ENCODE data around the gene GPS2. TPM values are rescaled to one million over a fixed set of nuclear protein-coding genes. Genes with fewer than 3 reads are reported as not detected.

Gene GPS2
- total RNA-seq, 1 experiment from 2014 or later: 62.6 TPM

DNA sequence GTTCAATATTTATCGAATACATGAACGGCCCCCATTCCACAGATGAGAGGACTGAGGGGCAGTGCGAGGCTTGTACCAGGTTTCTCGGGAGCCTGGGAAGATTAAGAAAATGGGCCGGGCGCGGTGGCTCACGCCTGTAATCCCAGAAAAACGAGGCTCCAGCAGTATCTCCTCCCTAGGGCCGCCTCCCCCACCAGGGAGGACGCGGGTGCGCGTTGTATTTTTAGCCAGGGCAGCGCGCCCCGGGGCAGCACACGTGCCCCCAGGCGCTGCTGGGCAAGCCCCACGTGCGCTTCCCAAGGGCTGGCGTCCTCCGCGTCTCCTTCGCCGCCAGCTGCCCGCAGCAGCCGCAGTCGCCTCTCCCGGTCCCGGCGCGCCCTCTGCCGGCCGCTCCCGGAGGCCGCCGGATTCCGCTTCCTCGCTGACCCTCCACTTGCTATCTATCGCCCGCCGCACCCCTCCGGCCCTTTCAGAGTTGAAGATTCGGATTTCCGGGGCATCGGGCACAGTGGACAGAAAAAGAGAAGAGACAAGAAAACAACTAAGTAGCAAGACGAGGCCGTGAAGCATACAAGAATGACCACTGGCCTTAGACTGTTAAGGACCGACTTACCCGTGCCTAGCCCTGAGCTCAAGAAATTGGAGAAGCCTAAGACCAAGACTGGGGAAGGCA is 18.8 kb downstream of the GPS2 start:
- Histone ChIP-seq H3K27me3 (ENCODE audit: insufficient read depth, low read length) (peaks cover 2% of the 10 kb centered on the region), H3K23me2 (ENCODE audit: insufficient read length, low read depth, low read length, poor library complexity, severe bottlenecking) (peaks cover 4% of the 10 kb centered on the region), H2BK15ac (ENCODE audit: low read depth, low read length) (no peak overlapping the region), H3K9ac (ENCODE audit: extremely low read depth, insufficient read length, low read length) (no peak overlapping the region), H3K79me2 (ENCODE audit: insufficient read depth, low read length) (no peaks in the 10 kb centered on the region), H3K4me1 (ENCODE audit: insufficient read depth, low read length) (peaks cover 4% of the 10 kb centered on the region; the same call in 1 of the 2 replicates), H2BK120ac (ENCODE audit: low read depth, low read length, poor library complexity, severe bottlenecking) (no peak overlapping the region), H4K91ac (ENCODE audit: insufficient read length, low read depth, low read length) (no peak overlapping the region), H2BK12ac (ENCODE audit: insufficient read length, low read depth, low read length) (no peak overlapping the region), H3T11ph (ENCODE audit: low read length) (no peak overlapping the region), H3K27ac (ENCODE audit: insufficient read length, low read depth, low read length) (no peak overlapping the region), H2BK5ac (ENCODE audit: insufficient read length, low read length) (no peak overlapping the region), H3K4ac (ENCODE audit: low read depth, low read length) (no peak overlapping the region), H3K56ac (ENCODE audit: insufficient read length, low read depth, low read length) (no peak overlapping the region), H2AFZ (ENCODE audit: low read length) (no peak overlapping the region), H3K9me3 (ENCODE audit: control insufficient read depth, low read depth, low read length) (no peaks in the 10 kb centered on the region), H4K5ac (ENCODE audit: insufficient read length, low read depth, low read length) (no peak overlapping the region), H3K14ac (ENCODE audit: insufficient read depth, low read length) (no peak overlapping the region), H2BK20ac (ENCODE audit: low read depth, low read length, poor library complexity, severe bottlenecking) (no peak overlapping the region), H2AK5ac (ENCODE audit: insufficient read length, low read length) (no peak overlapping the region), H4K8ac (replicated peaks; ENCODE audit: insufficient read length, low read depth, low read length) (no peak overlapping the region), H3K23ac (ENCODE audit: insufficient read length, low read depth, low read length) (no peak overlapping the region), H3K4me2 (ENCODE audit: insufficient read depth, insufficient read length, low read length) (peak overlapping the region; percentile 73), H3K79me1 (ENCODE audit: insufficient read depth, low read depth, low read length, poor library complexity, severe bottlenecking) (no peaks in the 10 kb centered on the region), H3K18ac (ENCODE audit: insufficient read length, low read depth, low read length) (peak overlapping the region; percentile 28), H4K20me1 (ENCODE audit: control insufficient read depth, insufficient read depth, insufficient read length) (no peaks in the 10 kb centered on the region)
- H3K27ac Mint-ChIP-seq: no peak overlapping the region; a peak in 1 of 7 replicates
- peaks cover 74% of the 10 kb centered on the region for H3K27me3 Mint-ChIP-seq (ENCODE audit: low read depth)
- peaks cover 0 to 3% (median 0%) of the 10 kb centered on the region in 3 experiments; a peak in 2 of 7 replicates for H3K36me3 Mint-ChIP-seq (ENCODE audit: insufficient read depth in 1 of 3, low read depth in 3 of 3)
- TF ChIP-seq CTCF (conservative IDR thresholded peaks at IDR 0.05): peak; percentile 97
- WGBS (ENCODE audit: extremely low coverage, insufficient read length, low lambda C conversion rate): no CpG with 5 or more reads among the region's 51 CpGs
- DNase-seq: peak; percentile 96
- peaks cover 3% of the 10 kb centered on the region in 2 experiments; a peak in 3 of 5 replicates for H3K9me3 Mint-ChIP-seq
- peaks cover 10 to 22% of the 10 kb centered on the region in 2 experiments for H3K4me1 Mint-ChIP-seq
- H3K4me3 Mint-ChIP-seq: peak overlapping the region; percentile 14 to 83; a peak in 4 of 5 replicates

Measured in H9 (cell line).